ACHN (cell line): ENCODE measurements around the gene STXBP1.

Source experiments
- DNase-seq: peaks from one replicate; pipeline ENCODE4 v3.0.0-alpha.2; 2015
- in situ Hi-C: cut with HindIII; loops from 2 replicates; pipeline ENCODE4 v1.10.0; 2017; ENCODE audit warnings: low sequenced_read_pairs, low pct_ligation_motif_present, low pct_unique_long_range_greater_than_20kb

Gene STXBP1

GRCh38 chr9:127741831-127742434 is 129.9 kb downstream of the STXBP1 start:
- in situ Hi-C loops = no loop called here
- DNase-seq = peak; percentile 27
